GM12878 (cell line): ENCODE results near the gene SMR3A. TPM values are rescaled to one million over a fixed set of nuclear protein-coding genes. Genes with fewer than 3 reads are reported as not detected.

ENCODE experiments used
- BCL11A ChIP-seq: IDR thresholded peaks from 2 replicates; pipeline ENCODE4 v1.6.1; 2011; ENCODE audit warnings: low read depth, low read length
- BCLAF1 ChIP-seq: fragments of 450-650 bp; IDR thresholded peaks from 2 replicates; pipeline ENCODE4 v1.6.1; 2017; ENCODE audit warnings: antibody characterized with exemption, mild to moderate bottlenecking, moderate library complexity
- BHLHE40 ChIP-seq, 2 experiments: fragments of 450-650 bp in 1 of 2; IDR thresholded peaks; 2 replicates each; pipeline ENCODE4 v1.6.1; 2011 to 2017; ENCODE audit warnings: low read depth in 2 of 2, borderline replicate concordance in 1 of 2, improper control_type of control experiment in 1 of 2, low read length in 1 of 2, mild to moderate bottlenecking in 1 of 2
- CBFB ChIP-seq: IDR thresholded peaks from 2 replicates; pipeline ENCODE4 v1.6.1; 2016; ENCODE audit warnings: antibody characterized with exemption, low read depth
- CEBPB ChIP-seq, 2 experiments: fragments of 150-350 bp in 1 of 2; IDR thresholded peaks; 2 replicates each; pipeline ENCODE4 v1.6.1; 2012 to 2014; ENCODE audit warnings: low read depth in 2 of 2, low read length in 2 of 2, borderline replicate concordance in 1 of 2, inconsistent platforms in 1 of 2
- CHD1 ChIP-seq: IDR thresholded peaks from 2 replicates; pipeline ENCODE4 v1.6.1; 2012; ENCODE audit warnings: low read depth, low read length, improper control_type of control experiment
- EP300 ChIP-seq, 2 experiments: fragments of 150-350 bp in 1 of 2; IDR thresholded peaks; 2 replicates each; pipeline ENCODE4 v1.6.1; 2011 to 2012; ENCODE audit warnings: low read depth in 2 of 2, low read length in 2 of 2, borderline replicate concordance in 1 of 2, improper control_type of control experiment in 1 of 2, inconsistent platforms in 1 of 2; ENCODE audit not compliant: control insufficient read depth in 1 of 2
- FOS ChIP-seq: IDR thresholded peaks from 3 replicates; pipeline ENCODE4 v1.6.1; 2011; ENCODE audit warnings: borderline replicate concordance; ENCODE audit not compliant: insufficient read length; ENCODE audit errors: extremely low read depth
- JUND ChIP-seq: IDR thresholded peaks from 2 replicates; pipeline ENCODE4 v1.6.1; 2012; ENCODE audit warnings: low read depth, mild to moderate bottlenecking, low read length, improper control_type of control experiment, moderate library complexity
- MEF2A ChIP-seq: IDR thresholded peaks from 2 replicates; pipeline ENCODE4 v1.6.1; 2011; ENCODE audit warnings: low read depth, mild to moderate bottlenecking, low read length, moderate library complexity; ENCODE audit not compliant: insufficient read depth
- MTA2 ChIP-seq: fragments of 450-650 bp; IDR thresholded peaks from 2 replicates; pipeline ENCODE4 v1.6.1; 2016; ENCODE audit warnings: low read depth, mild to moderate bottlenecking, moderate library complexity
- NFIC ChIP-seq: IDR thresholded peaks from 2 replicates; pipeline ENCODE4 v1.6.1; 2012; ENCODE audit warnings: low read depth, mild to moderate bottlenecking, inconsistent platforms, low read length, moderate library complexity
- NFXL1 ChIP-seq: fragments of 450-650 bp; IDR thresholded peaks from 2 replicates; pipeline ENCODE4 v1.6.1; 2017; ENCODE audit warnings: antibody characterized with exemption, mild to moderate bottlenecking, borderline replicate concordance
- NR2C2 ChIP-seq: IDR thresholded peaks from 2 replicates; pipeline ENCODE4 v1.6.1; 2011; ENCODE audit warnings: borderline replicate concordance, low read depth; ENCODE audit not compliant: control insufficient read depth, insufficient read length
- PAX8 ChIP-seq: fragments of 450-650 bp; IDR thresholded peaks from 2 replicates; pipeline ENCODE4 v1.6.1; 2017; ENCODE audit warnings: mild to moderate bottlenecking, moderate library complexity
- POLR2A ChIP-seq: IDR thresholded peaks from 2 replicates; pipeline ENCODE4 v1.6.1; 2011; ENCODE audit warnings: low read depth, mild to moderate bottlenecking, low read length
- RCOR1 ChIP-seq: conservative IDR thresholded peaks from 2 replicates; pipeline ENCODE4 v1.6.1; 2012; ENCODE audit warnings: low read depth, low read length, improper control_type of control experiment
- RELB ChIP-seq: fragments of 450-650 bp; IDR thresholded peaks from 2 replicates; pipeline ENCODE4 v1.6.1; 2017; ENCODE audit warnings: low read depth, mild to moderate bottlenecking, moderate library complexity
- SMARCA5 ChIP-seq: fragments of 450-650 bp; IDR thresholded peaks from 2 replicates; pipeline ENCODE4 v1.6.1; 2017; ENCODE audit warnings: mild to moderate bottlenecking
- SP1 ChIP-seq: IDR thresholded peaks from one replicate; pipeline ENCODE4 v1.6.1; 2011; ENCODE audit warnings: low read depth, low read length
- SPI1 ChIP-seq: IDR thresholded peaks from 2 replicates; pipeline ENCODE4 v1.6.1; 2011; ENCODE audit warnings: low read depth, mild to moderate bottlenecking, low read length, moderate library complexity, borderline replicate concordance; ENCODE audit not compliant: insufficient read depth
- YBX1 ChIP-seq: fragments of 450-650 bp; IDR thresholded peaks from 2 replicates; pipeline ENCODE4 v1.6.1; 2016; ENCODE audit warnings: antibody characterized with exemption
- ZBED1 ChIP-seq: IDR thresholded peaks from 2 replicates; pipeline ENCODE4 v1.6.1; 2016; ENCODE audit warnings: borderline replicate concordance
- ZSCAN29 ChIP-seq: fragments of 450-650 bp; IDR thresholded peaks from 2 replicates; pipeline ENCODE4 v1.6.1; 2017; ENCODE audit warnings: mild to moderate bottlenecking, moderate library complexity
- polyA plus RNA-seq, 11 experiments: library from polyadenylated mRNA; depleted of rRNA in 4 of 11; unstranded in 6 of 11; stranded (reverse) in 5 of 11; fragments of >200 nt; fragmentation: Nextera tagmentation in 4 of 11; fragmentation: Illumina TruSeq in 1 of 11; extraction: Ambion mirVana in 4 of 11; extraction: Trizol in 1 of 11; gene quantifications; 1 replicate in 1 of 11; 2 replicates in 10 of 11; pipeline versions ENCODE4 v1.2.1 to v1.2.3, GENCODE V29; 2011 to 2016; ENCODE audit warnings: inconsistent platforms in 2 of 11, missing spikeins in 2 of 11, low read depth in 1 of 11
- total RNA-seq, 4 experiments: library from RNA; depleted of rRNA in 3 of 4; stranded (reverse); fragments of >200 nt in 3 of 4; fragmentation: Illumina TruSeq in 1 of 4; extraction: Trizol in 1 of 4; gene quantifications; 2 replicates each; pipeline versions ENCODE4 v1.2.1 to v1.2.3, GENCODE V29; 2013 to 2021
- TF ChIP-seq, protein P1 (sequence below): IDR thresholded peaks from 2 replicates; pipeline ENCODE4 v1.6.1; 2011; ENCODE audit warnings: borderline replicate concordance, low read depth, mild to moderate bottlenecking, moderate library complexity, mixed read lengths, low read length; ENCODE audit not compliant: insufficient read depth; ENCODE audit errors: extremely low read length
- TF ChIP-seq, protein P2 (sequence below): fragments of 450-650 bp; IDR thresholded peaks from 2 replicates; pipeline ENCODE4 v1.6.1; 2017; ENCODE audit warnings: borderline replicate concordance

Gene SMR3A
- total and polyA plus RNA-seq, 10 of the 15 experiments (the other 5 are each of a cell fraction or from before 2014, with no cell fraction given) = not detected

GRCh38 chr4:70359115-70359661, 1.4 kb upstream of the SMR3A start (continued):
- TF ChIP-seq ZBED1 (no peak), SPI1 (no peak), SP1 (no peak), FOS (no peak), PAX8 (no peak), RCOR1 (no peak), CHD1 (no peak), BHLHE40 (IDR thresholded peaks at IDR 0.05; ENCODE audit: borderline replicate concordance in 1 of 2, low read depth in 2 of 2, low read length in 1 of 2) (0 out of 4 replicates have a peak, but pooled peaks of 1 of the 2 experiments have one; percentile 40), CBFB (no peak), CEBPB (IDR thresholded peaks at IDR 0.05; ENCODE audit: borderline replicate concordance in 1 of 2, low read depth in 2 of 2, low read length in 2 of 2) (no peak), BCLAF1 (no peak), ZSCAN29 (no peak), JUND (no peak), NR2C2 (no peak), BCL11A (no peak), NFXL1 (no peak), MTA2 (peak; percentile 93), YBX1 (no peak), EP300 (IDR thresholded peaks at IDR 0.05; ENCODE audit: borderline replicate concordance in 1 of 2, control insufficient read depth in 1 of 2, low read depth in 2 of 2, low read length in 2 of 2) (peak; percentile 16 to 22; a peak in 1 of 4 replicates), SMARCA5 (no peak), NFIC (no peak), POLR2A (no peak), MEF2A (no peak), RELB (no peak; the same call in 1 of the 2 replicates)
- TF ChIP-seq, protein P1, sequence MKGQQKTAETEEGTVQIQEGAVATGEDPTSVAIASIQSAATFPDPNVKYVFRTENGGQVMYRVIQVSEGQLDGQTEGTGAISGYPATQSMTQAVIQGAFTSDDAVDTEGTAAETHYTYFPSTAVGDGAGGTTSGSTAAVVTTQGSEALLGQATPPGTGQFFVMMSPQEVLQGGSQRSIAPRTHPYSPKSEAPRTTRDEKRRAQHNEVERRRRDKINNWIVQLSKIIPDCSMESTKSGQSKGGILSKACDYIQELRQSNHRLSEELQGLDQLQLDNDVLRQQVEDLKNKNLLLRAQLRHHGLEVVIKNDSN = no peak
- TF ChIP-seq, protein P2, sequence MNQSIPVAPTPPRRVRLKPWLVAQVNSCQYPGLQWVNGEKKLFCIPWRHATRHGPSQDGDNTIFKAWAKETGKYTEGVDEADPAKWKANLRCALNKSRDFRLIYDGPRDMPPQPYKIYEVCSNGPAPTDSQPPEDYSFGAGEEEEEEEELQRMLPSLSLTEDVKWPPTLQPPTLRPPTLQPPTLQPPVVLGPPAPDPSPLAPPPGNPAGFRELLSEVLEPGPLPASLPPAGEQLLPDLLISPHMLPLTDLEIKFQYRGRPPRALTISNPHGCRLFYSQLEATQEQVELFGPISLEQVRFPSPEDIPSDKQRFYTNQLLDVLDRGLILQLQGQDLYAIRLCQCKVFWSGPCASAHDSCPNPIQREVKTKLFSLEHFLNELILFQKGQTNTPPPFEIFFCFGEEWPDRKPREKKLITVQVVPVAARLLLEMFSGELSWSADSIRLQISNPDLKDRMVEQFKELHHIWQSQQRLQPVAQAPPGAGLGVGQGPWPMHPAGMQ = no peak
